NT2/D1 (cell line): ENCODE measurements around the gene LRP5.
A peak's percentile ranks its signal among the peaks of the same experiment; 100 is the strongest.

Source experiments
- DNase-seq: peaks from one replicate; pipeline ENCODE4 v3.0.0-alpha.2; 2011; ENCODE audit warnings: low read depth, low spot score
- H3K27me3 ChIP-seq: 2 replicates; pipeline ENCODE4 v1.6.0; 2011; ENCODE audit warnings: mild to moderate bottlenecking; ENCODE audit not compliant: insufficient read length, insufficient read depth
- H3K36me3 ChIP-seq: 2 replicates; pipeline ENCODE4 v1.6.1; 2011; ENCODE audit warnings: mild to moderate bottlenecking, low read length, mixed read lengths; ENCODE audit not compliant: insufficient read depth, insufficient read length
- H3K4me1 ChIP-seq: 2 replicates; pipeline ENCODE4 v1.5.1; 2011; ENCODE audit not compliant: insufficient read depth, insufficient read length
- H3K4me3 ChIP-seq: 2 replicates; pipeline ENCODE4 v1.5.1; 2011; ENCODE audit warnings: low read depth; ENCODE audit not compliant: insufficient read length
- H3K9ac ChIP-seq: 2 replicates; pipeline ENCODE4 v1.6.0; 2011; ENCODE audit warnings: low read depth; ENCODE audit not compliant: insufficient read length
- H3K9me3 ChIP-seq: 2 replicates; pipeline ENCODE4 v1.5.1; 2011; ENCODE audit warnings: mild to moderate bottlenecking, low read length; ENCODE audit not compliant: insufficient read depth
- SUZ12 ChIP-seq: IDR thresholded peaks from 2 replicates; pipeline ENCODE4 v1.6.1; 2011; ENCODE audit not compliant: insufficient read length, insufficient read depth; ENCODE audit errors: extremely low read depth
- YY1 ChIP-seq: IDR thresholded peaks from 2 replicates; pipeline ENCODE4 v1.6.1; 2011; ENCODE audit not compliant: insufficient read length, insufficient read depth
- ZNF274 ChIP-seq: IDR thresholded peaks from 2 replicates; pipeline ENCODE4 v1.6.1; 2011; ENCODE audit warnings: mild to moderate bottlenecking, low read depth, low read length

LRP5 gene

GRCh38 chr11:68353669-68354068 is 41.3 kb downstream of the LRP5 start:
- TF ChIP-seq ZNF274 (no peak), SUZ12 (no peak), YY1 (no peak)
- Histone ChIP-seq H3K4me3 (no peak overlapping the region), H3K9ac (peak overlapping the region; percentile 37), H3K9me3 (peaks cover 5% of the 10 kb centered on the region; the same call in 1 of the 2 replicates), H3K4me1 (peaks cover 24% of the 10 kb centered on the region), H3K36me3 (peaks cover 38% of the 10 kb centered on the region), H3K27me3 (no peaks in the 10 kb centered on the region)
- no peak for DNase-seq

GRCh38 chr11:68354148-68354872 is 41.9 kb downstream of the LRP5 start:
- Histone ChIP-seq H3K4me3 (no peak overlapping the region), H3K9me3 (peaks cover 10% of the 10 kb centered on the region; the same call in 1 of the 2 replicates), H3K27me3 (no peaks in the 10 kb centered on the region), H3K36me3 (peaks cover 43% of the 10 kb centered on the region), H3K9ac (peak overlapping the region; percentile 0), H3K4me1 (peaks cover 28% of the 10 kb centered on the region)
- DNase-seq = no peak
- TF ChIP-seq YY1 (no peak), SUZ12 (no peak), ZNF274 (no peak)

- TF ChIP-seq SUZ12 (no peak), ZNF274 (no peak), YY1 (no peak)
- H3K4me3 ChIP-seq = no peak overlapping the region
These were observed 43.1 kb downstream of the LRP5 start for GRCh38 chr11:68355471-68355870.

DNA sequence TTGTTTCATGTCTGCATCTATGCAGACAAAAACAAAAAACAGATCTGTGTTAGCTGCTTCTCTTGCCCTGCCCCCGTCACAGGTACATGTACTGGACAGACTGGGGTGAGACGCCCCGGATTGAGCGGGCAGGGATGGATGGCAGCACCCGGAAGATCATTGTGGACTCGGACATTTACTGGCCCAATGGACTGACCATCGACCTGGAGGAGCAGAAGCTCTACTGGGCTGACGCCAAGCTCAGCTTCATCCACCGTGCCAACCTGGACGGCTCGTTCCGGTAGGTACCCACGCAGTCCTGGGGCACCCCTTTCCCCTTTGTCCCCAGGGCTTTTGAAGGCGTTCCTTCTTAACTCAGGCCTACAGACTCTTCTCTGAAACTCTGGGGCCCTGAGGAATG is 45.2 kb downstream of the LRP5 start:
- TF ChIP-seq ZNF274 (no peak), YY1 (no peak), SUZ12 (no peak)
- DNase-seq = no peak
- peaks cover 41% of the 10 kb centered on the region for H3K36me3 ChIP-seq
- no peaks in the 10 kb centered on the region for H3K27me3 ChIP-seq
- H3K9me3 ChIP-seq = peaks cover 6% of the 10 kb centered on the region; the same call in 1 of the 2 replicates
- H3K4me1 ChIP-seq = peaks cover 22% of the 10 kb centered on the region
- H3K9ac ChIP-seq = no peak overlapping the region
- no peak overlapping the region for H3K4me3 ChIP-seq

More at GRCh38 chr11:68355471-68355870, 43.1 kb downstream of the LRP5 start:
- Histone ChIP-seq H3K27me3 (no peaks in the 10 kb centered on the region), H3K4me1 (peaks cover 26% of the 10 kb centered on the region), H3K36me3 (peaks cover 40% of the 10 kb centered on the region), H3K9me3 (peaks cover 11% of the 10 kb centered on the region; the same call in 1 of the 2 replicates), H3K9ac (no peak overlapping the region)
- DNase-seq = no peak

DNA sequence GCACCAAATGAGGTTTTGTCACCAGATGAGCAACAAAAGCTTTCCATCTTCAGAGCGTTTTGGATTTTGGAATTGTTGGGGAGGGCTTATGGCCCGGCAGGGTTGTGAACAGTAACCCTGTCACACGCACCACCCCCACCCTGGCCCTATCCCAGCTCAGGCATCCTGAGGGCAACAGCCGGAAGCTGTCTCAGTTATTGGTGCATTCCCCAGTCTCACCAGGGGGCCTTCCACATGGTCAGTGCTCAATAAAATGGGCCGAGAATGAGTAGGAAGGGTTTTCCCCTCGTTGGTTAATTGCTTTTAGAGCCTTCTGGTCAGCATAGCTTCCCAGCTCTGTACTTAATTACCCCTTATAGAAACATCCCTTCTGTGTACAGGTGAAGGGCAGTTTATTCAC is 46.0 kb downstream of the LRP5 start:
- no peaks in the 10 kb centered on the region for H3K27me3 ChIP-seq
- no peak for TF ChIP-seq ZNF274
- no peak overlapping the region for H3K4me3 ChIP-seq
- DNase-seq = no peak
- peaks cover 45% of the 10 kb centered on the region for H3K36me3 ChIP-seq
- peaks cover 6% of the 10 kb centered on the region; the same call in 1 of the 2 replicates for H3K9me3 ChIP-seq
- H3K9ac ChIP-seq = no peak overlapping the region
- peaks cover 19% of the 10 kb centered on the region for H3K4me1 ChIP-seq

- Histone ChIP-seq H3K36me3 (peaks cover 50% of the 10 kb centered on the region), H3K4me3 (no peak overlapping the region), H3K4me1 (peaks cover 8% of the 10 kb centered on the region), H3K27me3 (no peaks in the 10 kb centered on the region), H3K9ac (no peak overlapping the region), H3K9me3 (peaks cover 6% of the 10 kb centered on the region; the same call in 1 of the 2 replicates)
- DNase-seq = no peak
- TF ChIP-seq SUZ12 (no peak), ZNF274 (no peak), YY1 (no peak)
These were observed 49.3 kb downstream of the LRP5 start for GRCh38 chr11:68361702-68362101.

DNA sequence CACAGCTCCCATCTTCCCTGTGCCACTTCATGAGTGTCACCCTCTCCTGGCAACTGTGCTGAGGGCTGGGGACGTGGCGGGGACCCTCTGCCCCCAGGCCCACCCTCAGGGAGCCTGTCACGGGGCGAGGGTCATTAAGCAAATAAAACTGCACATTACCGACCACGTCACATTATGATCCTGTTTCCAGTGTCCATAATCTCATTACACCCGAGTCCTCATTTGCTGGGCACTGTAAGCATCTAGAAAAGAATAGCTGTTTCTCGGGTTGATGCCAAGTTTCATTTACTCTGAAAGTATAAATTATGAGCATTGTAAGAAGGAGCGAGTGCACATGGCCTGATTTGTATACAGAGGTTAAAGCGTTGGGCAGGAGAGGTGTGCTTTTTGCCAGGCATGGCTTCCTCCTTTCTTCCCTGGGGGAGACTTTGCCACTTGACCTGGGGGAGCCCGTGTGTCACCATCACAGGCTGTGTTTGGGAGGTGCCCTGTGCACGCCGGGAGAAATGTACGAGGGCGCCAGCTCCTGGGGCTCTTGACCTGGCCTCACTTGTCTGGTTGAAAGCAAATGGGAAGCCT is 50.5 kb downstream of the LRP5 start:
- Histone ChIP-seq H3K27me3 (no peaks in the 10 kb centered on the region), H3K4me1 (peaks cover 4% of the 10 kb centered on the region), H3K36me3 (peaks cover 54% of the 10 kb centered on the region), H3K9ac (no peak overlapping the region), H3K9me3 (peaks cover 6% of the 10 kb centered on the region; the same call in 1 of the 2 replicates), H3K4me3 (no peak overlapping the region)
- no peak for DNase-seq
- TF ChIP-seq YY1 = no peak

DNA sequence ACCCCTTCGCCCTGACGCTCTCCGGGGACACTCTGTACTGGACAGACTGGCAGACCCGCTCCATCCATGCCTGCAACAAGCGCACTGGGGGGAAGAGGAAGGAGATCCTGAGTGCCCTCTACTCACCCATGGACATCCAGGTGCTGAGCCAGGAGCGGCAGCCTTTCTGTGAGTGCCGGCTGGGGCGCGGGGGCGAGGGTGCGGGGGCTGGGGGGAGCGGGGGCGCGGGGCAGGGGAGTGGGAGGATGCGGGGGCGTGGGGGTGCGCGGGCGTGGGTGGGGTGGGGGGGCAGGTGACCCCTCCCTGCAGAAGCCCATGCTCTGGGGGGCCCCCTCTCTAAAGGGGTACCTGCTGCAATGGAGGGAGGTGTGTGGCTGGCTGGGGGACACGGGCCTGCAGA is 51.4 kb downstream of the LRP5 start:
- Histone ChIP-seq H3K9me3 (peaks cover 6% of the 10 kb centered on the region; the same call in 1 of the 2 replicates), H3K36me3 (peaks cover 51% of the 10 kb centered on the region), H3K27me3 (no peaks in the 10 kb centered on the region), H3K4me3 (no peak overlapping the region), H3K9ac (no peak overlapping the region), H3K4me1 (peaks cover 2% of the 10 kb centered on the region)
- TF ChIP-seq YY1 = no peak
- no peak for TF ChIP-seq ZNF274
- TF ChIP-seq SUZ12 = no peak
- DNase-seq = no peak
